HepG2 (cell line): ENCODE measurements around the gene WDR87.

Experiments
- BCL6 ChIP-seq: IDR thresholded peaks from 2 replicates; pipeline ENCODE4 v1.6.1; 2016; ENCODE audit warnings: missing genetic modification reagents, missing compliant biosample characterization
- CREBL2 ChIP-seq: sonication (generic); formaldehyde crosslinking; IDR thresholded peaks from 2 replicates; pipeline ENCODE4 v1.8.1; 2023; ENCODE audit warnings: missing genetic modification reagents, mild to moderate bottlenecking, borderline replicate concordance
- ELF1 ChIP-seq: sonication (generic); formaldehyde crosslinking; IDR thresholded peaks from 2 replicates; pipeline ENCODE4 v1.4.0; 2020; ENCODE audit warnings: missing genetic modification reagents
- EZH2 ChIP-seq: conservative IDR thresholded peaks from 2 replicates; pipeline ENCODE4 v1.6.1; 2012; ENCODE audit warnings: mild to moderate bottlenecking, low read depth, low read length, moderate library complexity
- MAX ChIP-seq: IDR thresholded peaks from 2 replicates; pipeline ENCODE4 v1.6.1; 2012; ENCODE audit warnings: inconsistent platforms
- ZNF160 ChIP-seq: sonication (generic); formaldehyde crosslinking; IDR thresholded peaks from 2 replicates; pipeline ENCODE4 v1.8.0; 2022; ENCODE audit warnings: mild to moderate bottlenecking, inconsistent platforms, missing genetic modification reagents
- ZNF446 ChIP-seq: sonication (generic); formaldehyde crosslinking; IDR thresholded peaks from 2 replicates; pipeline ENCODE4 v1.5.0; 2020; ENCODE audit warnings: mild to moderate bottlenecking, missing genetic modification reagents
- ZNF563 ChIP-seq: sonication (generic); formaldehyde crosslinking; IDR thresholded peaks from 2 replicates; pipeline ENCODE4 v1.8.0; 2022; ENCODE audit warnings: mild to moderate bottlenecking, moderate library complexity, missing genetic modification reagents
- ZNF672 ChIP-seq: sonication (generic); formaldehyde crosslinking; IDR thresholded peaks from 2 replicates; pipeline ENCODE4 v1.8.1; 2022; ENCODE audit warnings: missing genetic modification reagents
- TF ChIP-seq, protein P1 (sequence below): sonication (generic); formaldehyde crosslinking; IDR thresholded peaks from 2 replicates; pipeline ENCODE4 v1.8.1; 2023; ENCODE audit warnings: missing genetic modification reagents, inconsistent platforms, borderline replicate concordance
- TF ChIP-seq, protein P2 (sequence below): sonication (generic); formaldehyde crosslinking; IDR thresholded peaks from 2 replicates; pipeline ENCODE4 v1.5.0; 2020; ENCODE audit warnings: mild to moderate bottlenecking, missing genetic modification reagents, moderate library complexity
- TF ChIP-seq, protein P3 (sequence below): sonication (generic); formaldehyde crosslinking; IDR thresholded peaks from 2 replicates; pipeline ENCODE4 v1.4.0; 2020; ENCODE audit warnings: missing genetic modification reagents

DNA sequence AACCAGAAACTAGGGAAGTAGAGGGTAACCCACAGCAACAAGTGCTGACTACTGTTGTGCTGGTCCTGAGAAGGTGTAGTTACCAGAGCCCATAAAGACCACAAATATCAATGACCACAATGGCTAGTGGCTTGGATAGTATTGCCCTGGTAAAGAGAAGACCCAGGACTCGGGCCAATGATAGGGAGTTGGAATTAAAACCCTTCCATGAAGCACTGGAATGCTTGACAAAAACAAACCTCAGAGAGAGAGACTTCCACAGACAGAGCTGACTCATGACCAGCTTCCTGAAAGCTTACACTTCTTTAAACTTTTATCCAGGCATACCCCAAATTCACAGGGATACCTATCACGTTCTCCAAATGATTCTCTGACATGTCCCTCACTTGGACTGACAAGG is 60.5 kb downstream of the WDR87 start:
- TF ChIP-seq ZNF563 (CRISPR knock-in tag) (no peak), EZH2 (no peak), ZNF160 (CRISPR knock-in tag) (no peak), CREBL2 (CRISPR knock-in tag) (no peak), BCL6 (CRISPR knock-in tag) (no peak), ZNF672 (CRISPR knock-in tag) (no peak), MAX (no peak), ZNF446 (CRISPR knock-in tag) (no peak), ELF1 (CRISPR knock-in tag) (no peak)
- TF ChIP-seq, protein P1, sequence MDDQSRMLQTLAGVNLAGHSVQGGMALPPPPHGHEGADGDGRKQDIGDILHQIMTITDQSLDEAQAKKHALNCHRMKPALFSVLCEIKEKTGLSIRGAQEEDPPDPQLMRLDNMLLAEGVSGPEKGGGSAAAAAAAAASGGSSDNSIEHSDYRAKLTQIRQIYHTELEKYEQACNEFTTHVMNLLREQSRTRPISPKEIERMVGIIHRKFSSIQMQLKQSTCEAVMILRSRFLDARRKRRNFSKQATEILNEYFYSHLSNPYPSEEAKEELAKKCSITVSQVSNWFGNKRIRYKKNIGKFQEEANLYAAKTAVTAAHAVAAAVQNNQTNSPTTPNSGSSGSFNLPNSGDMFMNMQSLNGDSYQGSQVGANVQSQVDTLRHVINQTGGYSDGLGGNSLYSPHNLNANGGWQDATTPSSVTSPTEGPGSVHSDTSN (CRISPR knock-in tag): no peak
- TF ChIP-seq, protein P2, sequence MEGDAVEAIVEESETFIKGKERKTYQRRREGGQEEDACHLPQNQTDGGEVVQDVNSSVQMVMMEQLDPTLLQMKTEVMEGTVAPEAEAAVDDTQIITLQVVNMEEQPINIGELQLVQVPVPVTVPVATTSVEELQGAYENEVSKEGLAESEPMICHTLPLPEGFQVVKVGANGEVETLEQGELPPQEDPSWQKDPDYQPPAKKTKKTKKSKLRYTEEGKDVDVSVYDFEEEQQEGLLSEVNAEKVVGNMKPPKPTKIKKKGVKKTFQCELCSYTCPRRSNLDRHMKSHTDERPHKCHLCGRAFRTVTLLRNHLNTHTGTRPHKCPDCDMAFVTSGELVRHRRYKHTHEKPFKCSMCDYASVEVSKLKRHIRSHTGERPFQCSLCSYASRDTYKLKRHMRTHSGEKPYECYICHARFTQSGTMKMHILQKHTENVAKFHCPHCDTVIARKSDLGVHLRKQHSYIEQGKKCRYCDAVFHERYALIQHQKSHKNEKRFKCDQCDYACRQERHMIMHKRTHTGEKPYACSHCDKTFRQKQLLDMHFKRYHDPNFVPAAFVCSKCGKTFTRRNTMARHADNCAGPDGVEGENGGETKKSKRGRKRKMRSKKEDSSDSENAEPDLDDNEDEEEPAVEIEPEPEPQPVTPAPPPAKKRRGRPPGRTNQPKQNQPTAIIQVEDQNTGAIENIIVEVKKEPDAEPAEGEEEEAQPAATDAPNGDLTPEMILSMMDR: no peak
- TF ChIP-seq, protein P3, sequence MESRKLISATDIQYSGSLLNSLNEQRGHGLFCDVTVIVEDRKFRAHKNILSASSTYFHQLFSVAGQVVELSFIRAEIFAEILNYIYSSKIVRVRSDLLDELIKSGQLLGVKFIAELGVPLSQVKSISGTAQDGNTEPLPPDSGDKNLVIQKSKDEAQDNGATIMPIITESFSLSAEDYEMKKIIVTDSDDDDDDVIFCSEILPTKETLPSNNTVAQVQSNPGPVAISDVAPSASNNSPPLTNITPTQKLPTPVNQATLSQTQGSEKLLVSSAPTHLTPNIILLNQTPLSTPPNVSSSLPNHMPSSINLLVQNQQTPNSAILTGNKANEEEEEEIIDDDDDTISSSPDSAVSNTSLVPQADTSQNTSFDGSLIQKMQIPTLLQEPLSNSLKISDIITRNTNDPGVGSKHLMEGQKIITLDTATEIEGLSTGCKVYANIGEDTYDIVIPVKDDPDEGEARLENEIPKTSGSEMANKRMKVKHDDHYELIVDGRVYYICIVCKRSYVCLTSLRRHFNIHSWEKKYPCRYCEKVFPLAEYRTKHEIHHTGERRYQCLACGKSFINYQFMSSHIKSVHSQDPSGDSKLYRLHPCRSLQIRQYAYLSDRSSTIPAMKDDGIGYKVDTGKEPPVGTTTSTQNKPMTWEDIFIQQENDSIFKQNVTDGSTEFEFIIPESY (CRISPR knock-in tag): no peak
